Activated CD4-positive, CD25-positive, alpha-beta regulatory T cell treated with anti-CD3 and anti-CD28 coated beads, Interleukin-2, amount 50 U/mL, for 72 hours (primary cell): ENCODE data around the gene FADS3.

Experiments
- DNase-seq: peaks from one replicate; pipeline ENCODE4 v3.0.0; 2021

The FADS3 gene

GRCh38 chr11:61873588-61874376 lies 17.6 kb downstream of the FADS3 start:
- no peak for DNase-seq

- DNase-seq: no peak
Measured at GRCh38 chr11:61872935-61873565, 18.3 kb downstream of the FADS3 start.

GRCh38 chr11:61871158-61871597 lies 20.2 kb downstream of the FADS3 start:
- DNase-seq: peak; percentile 68

- DNase-seq: no peak
Measured at GRCh38 chr11:61870541-61871031, 20.8 kb downstream of the FADS3 start.

GRCh38 chr11:61869708-61870451 lies 21.5 kb downstream of the FADS3 start:
- no peak for DNase-seq

GRCh38 chr11:61869429-61869707 lies 22.0 kb downstream of the FADS3 start:
- no peak for DNase-seq

GRCh38 chr11:61868571-61869428 lies 22.5 kb downstream of the FADS3 start:
- no peak for DNase-seq

- no peak for DNase-seq
Measured at GRCh38 chr11:61866958-61867343, 24.4 kb downstream of the FADS3 start.

- DNase-seq: no peak
Measured at GRCh38 chr11:61866231-61866957, 25.0 kb downstream of the FADS3 start.

GRCh38 chr11:61864814-61865775 lies 26.2 kb downstream of the FADS3 start:
- no peak for DNase-seq

GRCh38 chr11:61863548-61864081 lies 27.7 kb downstream of the FADS3 start:
- no peak for DNase-seq

GRCh38 chr11:61862714-61863547 lies 28.4 kb downstream of the FADS3 start:
- no peak for DNase-seq

GRCh38 chr11:61861634-61862033 lies 29.7 kb downstream of the FADS3 start:
- no peak for DNase-seq

- no peak for DNase-seq
Measured at GRCh38 chr11:61860054-61860903, 31.1 kb downstream of the FADS3 start.

GRCh38 chr11:61855939-61856680 lies 35.2 kb downstream of the FADS3 start:
- DNase-seq: no peak

GRCh38 chr11:61854966-61855714 lies 36.2 kb downstream of the FADS3 start:
- DNase-seq: no peak
